Stomach (tissue), 4 donors: ENCODE data around the gene SHFL.

Experiments
- POLR2A ChIP-seq, 4 donors: fragments of 450-650 bp; IDR thresholded peaks; one replicate each; pipeline ENCODE4 v1.6.1; 2016; ENCODE audit warnings: antibody characterized with exemption in 4 of 4, control low read depth in 2 of 4, mild to moderate bottlenecking in 1 of 4, moderate library complexity in 1 of 4
- TF ChIP-seq, protein P1 (sequence below), 7 experiments: fragments of 450-650 bp in 4 of 7; fragments of 200-600 bp in 3 of 7; sonication (generic) in 3 of 7; IDR thresholded peaks; one replicate each; pipeline ENCODE4 v1.5.1; 2016 to 2019; ENCODE audit warnings: antibody characterized with exemption in 7 of 7, control low read depth in 2 of 7, mild to moderate bottlenecking in 1 of 7

DNA sequence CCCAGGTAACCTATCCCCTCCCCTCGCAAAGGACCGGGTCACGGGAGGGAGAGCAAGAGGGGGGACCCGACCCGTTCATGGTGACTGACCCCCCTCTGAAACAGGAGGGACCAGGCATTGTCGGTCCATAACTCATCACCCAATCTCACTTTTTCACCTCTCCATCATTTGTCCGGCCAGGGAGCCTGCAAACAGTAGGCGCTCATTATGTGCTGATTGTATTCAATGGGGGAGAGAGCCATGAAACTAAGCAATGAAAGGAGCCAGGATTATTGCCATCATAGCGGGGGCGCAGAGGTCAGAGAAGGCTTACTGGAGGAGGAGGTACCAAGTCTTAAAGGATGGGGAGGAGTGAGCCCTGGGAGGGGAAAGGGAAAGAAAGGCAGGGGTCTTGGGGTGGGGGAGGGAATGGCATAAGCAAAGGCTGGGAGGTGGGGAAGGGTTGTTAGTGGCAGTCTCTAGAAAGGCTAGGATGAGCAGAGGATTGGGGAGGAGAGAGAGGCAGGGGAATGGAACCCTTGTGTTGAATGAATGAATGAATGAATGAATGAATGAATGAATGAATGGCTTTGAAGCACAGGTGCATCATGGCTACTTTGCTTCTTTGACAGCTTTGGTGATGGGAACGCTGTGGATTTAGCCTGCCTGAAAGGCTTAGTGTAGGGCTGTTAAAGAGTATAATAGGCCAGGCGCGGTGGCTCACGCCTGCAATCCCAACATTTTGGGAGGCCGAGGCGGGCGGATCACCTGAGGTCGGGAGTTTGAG is 1.4 kb downstream of the SHFL start:
- no peak for TF ChIP-seq POLR2A (IDR thresholded peaks at IDR 0.05)
- TF ChIP-seq, protein P1, sequence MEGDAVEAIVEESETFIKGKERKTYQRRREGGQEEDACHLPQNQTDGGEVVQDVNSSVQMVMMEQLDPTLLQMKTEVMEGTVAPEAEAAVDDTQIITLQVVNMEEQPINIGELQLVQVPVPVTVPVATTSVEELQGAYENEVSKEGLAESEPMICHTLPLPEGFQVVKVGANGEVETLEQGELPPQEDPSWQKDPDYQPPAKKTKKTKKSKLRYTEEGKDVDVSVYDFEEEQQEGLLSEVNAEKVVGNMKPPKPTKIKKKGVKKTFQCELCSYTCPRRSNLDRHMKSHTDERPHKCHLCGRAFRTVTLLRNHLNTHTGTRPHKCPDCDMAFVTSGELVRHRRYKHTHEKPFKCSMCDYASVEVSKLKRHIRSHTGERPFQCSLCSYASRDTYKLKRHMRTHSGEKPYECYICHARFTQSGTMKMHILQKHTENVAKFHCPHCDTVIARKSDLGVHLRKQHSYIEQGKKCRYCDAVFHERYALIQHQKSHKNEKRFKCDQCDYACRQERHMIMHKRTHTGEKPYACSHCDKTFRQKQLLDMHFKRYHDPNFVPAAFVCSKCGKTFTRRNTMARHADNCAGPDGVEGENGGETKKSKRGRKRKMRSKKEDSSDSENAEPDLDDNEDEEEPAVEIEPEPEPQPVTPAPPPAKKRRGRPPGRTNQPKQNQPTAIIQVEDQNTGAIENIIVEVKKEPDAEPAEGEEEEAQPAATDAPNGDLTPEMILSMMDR (IDR thresholded peaks at IDR 0.05) = no peak
